C4-2B (cell line): ENCODE measurements around the gene PFDN1.

Experiments used
- H3K27ac ChIP-seq: fragments of 450-650 bp; 2 replicates; pipeline ENCODE4 v1.5.1; 2017
- ZFX ChIP-seq: fragments of 450-650 bp; IDR thresholded peaks from 2 replicates; pipeline ENCODE4 v1.6.1; 2017
- TF ChIP-seq, protein P1 (sequence below): fragments of 450-650 bp; conservative IDR thresholded peaks from 2 replicates; pipeline ENCODE4 v1.5.1; 2017; ENCODE audit warnings: mild to moderate bottlenecking

Gene PFDN1

DNA sequence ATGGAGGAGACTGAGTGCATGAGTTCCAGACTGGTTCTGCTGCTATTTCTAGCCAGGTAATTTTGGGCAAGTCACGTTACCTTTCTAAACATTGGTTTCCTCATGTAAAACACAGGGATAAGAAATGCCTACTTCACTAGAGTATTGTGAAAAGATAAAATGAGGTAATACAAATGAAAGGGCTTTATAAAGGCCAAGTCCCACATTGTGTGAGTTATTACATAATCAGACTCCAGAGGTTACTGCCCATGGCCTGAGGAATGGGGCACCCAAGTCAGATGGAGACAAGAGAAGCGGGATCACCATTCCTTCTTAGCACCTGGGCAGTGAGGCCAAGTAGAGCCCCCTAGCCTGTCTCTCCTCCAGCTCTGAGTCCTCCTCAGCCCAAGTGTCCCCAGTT lies 36.0 kb upstream of the PFDN1 start:
- H3K27ac ChIP-seq, result no peak overlapping the region
- no peak for TF ChIP-seq ZFX
- TF ChIP-seq, protein P1, sequence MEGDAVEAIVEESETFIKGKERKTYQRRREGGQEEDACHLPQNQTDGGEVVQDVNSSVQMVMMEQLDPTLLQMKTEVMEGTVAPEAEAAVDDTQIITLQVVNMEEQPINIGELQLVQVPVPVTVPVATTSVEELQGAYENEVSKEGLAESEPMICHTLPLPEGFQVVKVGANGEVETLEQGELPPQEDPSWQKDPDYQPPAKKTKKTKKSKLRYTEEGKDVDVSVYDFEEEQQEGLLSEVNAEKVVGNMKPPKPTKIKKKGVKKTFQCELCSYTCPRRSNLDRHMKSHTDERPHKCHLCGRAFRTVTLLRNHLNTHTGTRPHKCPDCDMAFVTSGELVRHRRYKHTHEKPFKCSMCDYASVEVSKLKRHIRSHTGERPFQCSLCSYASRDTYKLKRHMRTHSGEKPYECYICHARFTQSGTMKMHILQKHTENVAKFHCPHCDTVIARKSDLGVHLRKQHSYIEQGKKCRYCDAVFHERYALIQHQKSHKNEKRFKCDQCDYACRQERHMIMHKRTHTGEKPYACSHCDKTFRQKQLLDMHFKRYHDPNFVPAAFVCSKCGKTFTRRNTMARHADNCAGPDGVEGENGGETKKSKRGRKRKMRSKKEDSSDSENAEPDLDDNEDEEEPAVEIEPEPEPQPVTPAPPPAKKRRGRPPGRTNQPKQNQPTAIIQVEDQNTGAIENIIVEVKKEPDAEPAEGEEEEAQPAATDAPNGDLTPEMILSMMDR, result no peak

DNA sequence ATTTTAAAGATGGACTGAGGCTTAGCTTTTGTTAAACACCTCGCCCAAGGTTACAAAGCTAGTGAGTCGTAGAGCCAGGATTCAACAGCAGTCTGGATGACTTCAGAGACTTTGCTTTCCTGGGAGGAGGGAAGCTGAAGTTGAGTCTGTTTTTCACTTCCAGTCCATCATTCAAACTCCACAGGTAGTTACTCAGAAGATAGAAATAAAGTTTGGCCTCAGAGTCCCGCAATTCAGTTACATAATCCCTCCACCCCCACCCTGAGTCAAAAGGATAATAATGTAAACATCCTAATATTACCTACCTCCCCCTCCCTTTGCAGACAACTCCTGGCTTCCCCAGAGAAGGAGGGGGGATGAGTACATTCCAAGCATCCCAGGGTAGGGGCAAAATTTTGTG lies 35.4 kb upstream of the PFDN1 start:
- TF ChIP-seq ZFX, result no peak
- no peak overlapping the region for H3K27ac ChIP-seq

DNA sequence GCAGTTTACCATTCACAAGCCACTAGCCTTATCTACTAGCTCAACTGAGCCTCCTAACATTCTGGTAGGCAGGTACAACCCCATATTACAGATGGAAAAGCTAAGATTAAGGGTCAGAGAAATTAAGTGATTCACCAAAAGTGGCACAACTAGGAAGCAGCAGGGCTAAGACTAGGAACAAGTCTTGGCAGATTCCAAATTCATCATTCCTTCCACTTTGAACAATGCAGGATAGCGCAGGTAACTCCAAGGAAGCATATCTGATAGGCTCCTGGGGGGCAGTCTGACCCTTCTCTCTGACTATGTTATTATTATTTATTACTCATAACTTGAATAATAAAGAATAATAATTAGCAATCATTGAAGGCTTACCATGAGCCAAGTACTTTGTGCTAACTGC lies 35.0 kb upstream of the PFDN1 start:
- no peak overlapping the region for H3K27ac ChIP-seq

DNA sequence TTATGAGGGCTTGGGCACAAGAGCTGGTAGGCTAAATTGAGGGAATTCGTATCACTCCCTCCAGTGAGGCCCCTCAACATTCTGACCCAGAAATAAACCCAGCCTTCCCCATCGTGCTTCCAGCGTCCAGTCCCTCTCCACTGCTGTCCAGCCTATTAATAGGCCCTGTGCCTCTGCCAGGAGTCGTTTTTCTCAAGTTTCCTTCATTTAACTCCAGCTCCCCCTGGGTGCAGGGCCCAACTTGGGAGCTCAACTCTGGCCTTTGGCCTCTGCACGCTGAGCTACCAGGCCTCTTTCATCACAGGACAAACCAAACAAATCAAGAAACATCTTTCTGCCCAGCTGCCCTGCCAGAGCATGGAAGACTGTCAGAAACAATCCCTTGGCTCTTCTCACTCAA lies 33.5 kb upstream of the PFDN1 start:
- no peak overlapping the region for H3K27ac ChIP-seq
- no peak for TF ChIP-seq ZFX
- TF ChIP-seq, protein P1, result no peak

More for the DNA sequence above, 35.0 kb upstream of the PFDN1 start:
- TF ChIP-seq ZFX, result no peak
- TF ChIP-seq, protein P1, result no peak

DNA sequence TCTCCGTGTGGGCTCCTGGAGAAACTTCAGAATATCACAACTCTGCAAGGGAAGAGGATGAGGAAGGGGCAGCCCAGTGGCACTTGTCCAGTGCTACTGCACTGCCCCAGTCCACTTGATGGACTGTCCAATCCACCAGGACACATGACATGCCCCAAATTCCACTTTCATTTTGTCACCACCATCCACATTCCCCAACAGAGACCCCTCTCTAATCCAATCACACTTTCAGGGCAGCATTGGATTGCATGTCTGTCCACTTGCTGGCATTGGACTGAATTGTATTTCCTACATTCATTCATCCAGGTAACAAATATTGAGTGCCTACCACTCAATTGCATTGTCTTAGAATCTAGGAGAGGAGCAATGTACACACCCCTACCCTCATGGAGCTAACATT lies 28.7 kb upstream of the PFDN1 start:
- TF ChIP-seq, protein P1, result no peak
- TF ChIP-seq ZFX, result no peak
- H3K27ac ChIP-seq, result no peak overlapping the region

DNA sequence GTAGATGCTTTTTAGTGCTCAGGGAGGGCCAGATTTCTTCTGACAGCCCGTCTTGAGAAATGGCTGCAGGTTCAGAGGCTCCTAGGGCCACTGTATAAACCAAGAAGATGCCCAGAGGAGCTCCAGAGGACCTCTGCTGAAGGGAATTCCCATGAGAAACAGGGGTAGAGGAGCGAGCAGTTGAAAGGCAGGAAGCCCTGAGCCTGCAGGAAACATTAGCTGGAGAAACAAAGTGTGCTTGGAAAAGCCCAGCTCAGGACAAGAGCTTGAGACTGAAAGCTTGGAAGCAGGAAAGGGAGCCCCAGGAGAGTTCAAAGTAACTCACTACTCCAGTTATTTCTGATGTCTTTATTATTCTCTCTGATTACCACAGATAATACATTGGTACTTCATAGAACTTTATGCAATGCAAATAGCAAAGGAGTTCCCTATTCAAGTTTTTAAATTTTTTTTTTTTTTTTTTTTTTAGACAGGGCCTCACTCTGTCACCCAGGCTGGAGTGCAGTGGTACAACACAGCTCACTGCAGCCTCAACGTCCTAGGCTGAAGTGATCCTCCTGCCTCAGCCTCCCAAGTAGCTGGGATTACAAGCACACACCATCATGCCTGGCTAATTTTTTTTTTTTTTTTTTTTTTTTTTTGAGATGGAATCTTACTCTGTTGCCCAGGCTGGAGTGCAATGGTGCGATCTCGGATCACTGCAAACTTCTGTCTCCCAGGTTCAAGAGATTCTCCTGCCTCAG lies 27.0 kb upstream of the PFDN1 start:
- TF ChIP-seq ZFX, result no peak
- TF ChIP-seq, protein P1, result no peak
- no peak overlapping the region for H3K27ac ChIP-seq

DNA sequence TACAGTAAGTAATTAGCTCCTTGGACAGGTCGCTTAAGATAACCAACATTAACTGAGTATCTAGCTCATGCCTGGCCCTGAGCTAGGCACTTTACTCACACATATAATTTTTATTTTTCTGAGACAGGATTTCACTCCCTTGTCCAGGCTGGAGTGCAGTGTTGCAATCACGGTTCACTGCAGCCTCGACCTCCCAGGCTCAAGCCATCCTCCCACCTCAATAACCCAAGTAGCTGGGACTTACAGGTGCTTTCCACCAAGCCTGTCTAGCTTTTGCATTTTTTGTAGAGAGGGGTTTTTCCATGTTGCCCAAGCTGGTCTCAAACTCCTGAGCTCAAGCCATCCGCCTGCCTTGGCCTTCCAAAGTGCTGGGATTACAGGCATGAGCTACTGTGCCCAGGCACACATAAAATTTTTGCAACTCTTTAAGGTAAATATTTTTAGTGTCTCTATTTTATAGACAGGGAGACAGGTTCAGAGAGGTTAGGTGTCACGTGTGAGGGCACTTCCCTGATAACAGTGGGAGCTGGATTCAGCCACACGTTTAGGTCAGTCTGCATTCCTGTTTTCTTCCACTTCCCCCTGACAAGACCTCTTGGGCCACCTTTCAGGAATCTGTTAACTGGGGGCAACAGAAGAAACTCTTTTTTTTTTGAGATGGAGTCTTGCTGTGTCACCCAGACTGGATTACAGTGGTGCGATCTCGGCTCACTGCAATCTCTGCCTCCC lies 25.3 kb upstream of the PFDN1 start:
- TF ChIP-seq ZFX, result no peak
- TF ChIP-seq, protein P1, result no peak
- peak overlapping the region; percentile 46 for H3K27ac ChIP-seq

DNA sequence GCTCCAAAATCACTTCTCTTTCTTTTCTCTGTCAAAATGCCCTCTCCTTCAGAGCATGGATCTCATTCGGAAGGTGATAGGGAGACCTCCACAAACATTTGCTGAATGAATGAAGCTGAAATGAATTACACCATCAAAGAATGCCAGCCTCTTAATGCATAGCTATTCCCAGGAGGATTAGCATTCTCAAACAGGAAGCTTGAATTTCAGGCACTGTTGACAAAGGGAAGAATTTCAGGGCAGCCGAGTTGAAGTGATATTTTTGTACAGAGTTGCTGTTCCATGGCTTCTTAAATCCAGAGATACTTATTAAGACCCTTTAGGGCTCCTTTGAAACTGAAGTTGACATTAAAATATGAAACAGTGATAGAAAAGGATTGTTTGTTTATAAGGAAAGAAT lies 24.7 kb upstream of the PFDN1 start:
- TF ChIP-seq, protein P1, result no peak
- no peak for TF ChIP-seq ZFX
- H3K27ac ChIP-seq, result 0 out of 2 replicates have a peak overlapping the region, but pooled peaks have one; percentile 46
